KOPT-K1 (cell line): Measurements from ENCODE around the gene ATRX.
"Not testable (repeated sequence)": the region's sequence is repeated elsewhere in the genome, so short reads cannot be mapped to it uniquely, and the experiment has no call there.

Experiments used
- H3K27ac ChIP-seq: fragments of 200-600 bp; sonication (generic); 2 replicates; pipeline ENCODE4 v1.5.1; 2016; ENCODE audit warnings: antibody characterized with exemption, mild to moderate bottlenecking, low read depth, low read length; ENCODE audit not compliant: poor library complexity, severe bottlenecking
- H3K36me3 ChIP-seq: fragments of 200-600 bp; sonication (generic); 2 replicates; pipeline ENCODE4 v1.5.1; 2017; ENCODE audit warnings: antibody characterized with exemption, mild to moderate bottlenecking, low read length, moderate library complexity; ENCODE audit not compliant: insufficient read depth
- H3K9me3 ChIP-seq: fragments of 200-600 bp; sonication (generic); 2 replicates; pipeline ENCODE4 v1.5.1; 2017; ENCODE audit warnings: antibody characterized with exemption, low read length, mild to moderate bottlenecking; ENCODE audit not compliant: insufficient read depth, poor library complexity, severe bottlenecking

The ATRX gene

DNA sequence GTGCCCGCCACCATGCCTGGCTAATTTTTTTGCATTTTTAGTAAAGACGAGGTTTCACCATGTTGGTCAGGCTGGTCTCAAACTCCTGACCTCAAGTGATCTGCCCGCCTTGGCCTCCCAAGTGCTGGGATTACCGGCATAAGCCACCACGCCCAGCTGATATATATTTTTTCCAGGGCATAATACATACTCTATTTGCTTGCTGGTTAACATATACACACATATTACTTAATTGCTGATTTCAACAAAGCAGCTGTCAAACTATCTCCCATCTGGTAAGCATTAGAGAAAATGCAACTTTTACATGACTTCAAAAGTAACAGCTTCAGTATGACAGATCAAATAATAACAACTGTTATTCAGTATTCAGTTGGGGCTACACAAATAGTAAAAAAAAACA is 164.6 kb downstream of the ATRX start:
- H3K27ac ChIP-seq, H3K9me3 ChIP-seq, H3K36me3 ChIP-seq: not testable (repeated sequence)

DNA sequence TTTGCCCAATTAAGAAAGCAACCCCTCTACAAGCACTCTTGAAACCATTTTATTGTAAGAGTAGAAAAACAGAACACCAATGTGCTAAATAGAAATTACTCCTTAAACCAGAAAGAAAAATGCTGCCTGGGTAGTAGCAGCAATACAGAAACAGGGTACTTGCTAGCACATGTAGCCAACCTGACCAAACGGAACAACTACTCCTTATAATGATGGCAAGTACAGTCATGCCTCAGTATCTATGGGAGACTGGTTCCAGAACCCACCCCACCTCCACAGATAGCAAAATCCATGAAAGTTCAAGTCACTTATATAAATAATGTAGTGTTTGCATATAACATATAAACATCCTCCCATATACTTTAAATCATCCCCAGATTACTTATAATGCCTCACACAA is 168.8 kb downstream of the ATRX start:
- Histone ChIP-seq H3K36me3 (peaks cover 30% of the 10 kb centered on the region), H3K9me3 (no peaks in the 10 kb centered on the region), H3K27ac (no peak overlapping the region)

- no peaks in the 10 kb centered on the region for H3K9me3 ChIP-seq
- H3K36me3 ChIP-seq, result peaks cover 13% of the 10 kb centered on the region
- no peak overlapping the region for H3K27ac ChIP-seq
Measured at GRCh38 chrX:77603635-77604336, 182.2 kb downstream of the ATRX start.

GRCh38 chrX:77597511-77597910 is 188.5 kb downstream of the ATRX start:
- H3K27ac ChIP-seq, result no peak overlapping the region
- H3K36me3 ChIP-seq, result peaks cover 27% of the 10 kb centered on the region
- no peaks in the 10 kb centered on the region for H3K9me3 ChIP-seq

- peaks cover 30% of the 10 kb centered on the region for H3K36me3 ChIP-seq
- no peaks in the 10 kb centered on the region for H3K9me3 ChIP-seq
Measured at GRCh38 chrX:77597090-77597489, 188.9 kb downstream of the ATRX start.

GRCh38 chrX:77595848-77596247 is 190.2 kb downstream of the ATRX start:
- no peaks in the 10 kb centered on the region for H3K9me3 ChIP-seq
- H3K36me3 ChIP-seq, result peaks cover 27% of the 10 kb centered on the region
- no peak overlapping the region for H3K27ac ChIP-seq

More at GRCh38 chrX:77597090-77597489, 188.9 kb downstream of the ATRX start:
- no peak overlapping the region for H3K27ac ChIP-seq

DNA sequence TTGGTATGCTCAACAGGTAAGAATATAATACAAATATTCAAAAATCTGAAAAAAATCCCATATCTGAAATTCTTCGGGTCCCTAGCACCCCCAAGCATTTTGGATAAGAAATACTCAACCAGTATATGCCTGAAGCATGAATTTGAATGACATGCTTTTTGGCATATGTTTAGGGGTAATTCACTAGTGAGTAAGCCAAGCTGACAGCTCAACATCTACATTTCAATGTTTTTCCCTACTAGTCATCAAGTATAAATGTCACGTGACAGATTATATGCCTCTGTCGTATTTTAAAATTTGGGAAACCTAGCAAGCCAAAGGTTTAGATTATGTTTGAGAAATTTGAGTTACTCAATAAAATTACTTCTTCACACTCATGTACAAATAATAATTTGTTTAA is 213.7 kb downstream of the ATRX start:
- no peak overlapping the region for H3K27ac ChIP-seq
- no peaks in the 10 kb centered on the region for H3K9me3 ChIP-seq
- H3K36me3 ChIP-seq, result peaks cover 30% of the 10 kb centered on the region

GRCh38 chrX:77565278-77565677 is 220.7 kb downstream of the ATRX start:
- Histone ChIP-seq H3K27ac (no peak overlapping the region), H3K9me3 (peaks cover 12% of the 10 kb centered on the region), H3K36me3 (peaks cover 32% of the 10 kb centered on the region)

GRCh38 chrX:77564823-77565222 is 221.2 kb downstream of the ATRX start:
- Histone ChIP-seq H3K36me3 (peaks cover 32% of the 10 kb centered on the region), H3K27ac (no peak overlapping the region), H3K9me3 (peaks cover 12% of the 10 kb centered on the region)

DNA sequence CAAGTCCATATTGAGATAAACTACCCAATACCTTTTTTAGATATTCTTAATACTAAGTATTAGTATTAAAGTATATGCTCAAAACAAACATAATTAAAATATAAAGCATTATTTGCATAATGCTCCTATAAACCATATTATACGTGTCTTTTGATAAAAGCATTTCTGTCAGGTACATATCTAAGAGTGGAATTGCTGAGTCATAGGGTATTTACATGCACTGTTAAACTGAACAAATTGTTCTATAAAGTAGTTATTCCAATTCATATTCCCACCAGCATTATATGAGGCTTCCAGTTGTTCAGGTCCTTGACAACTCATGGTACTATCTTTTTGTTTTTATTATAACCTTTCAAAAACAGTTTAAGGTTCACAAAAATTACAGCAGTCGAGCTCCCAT is 224.6 kb downstream of the ATRX start:
- Histone ChIP-seq H3K27ac (no peak overlapping the region), H3K36me3 (peaks cover 36% of the 10 kb centered on the region), H3K9me3 (peaks cover 5% of the 10 kb centered on the region)

DNA sequence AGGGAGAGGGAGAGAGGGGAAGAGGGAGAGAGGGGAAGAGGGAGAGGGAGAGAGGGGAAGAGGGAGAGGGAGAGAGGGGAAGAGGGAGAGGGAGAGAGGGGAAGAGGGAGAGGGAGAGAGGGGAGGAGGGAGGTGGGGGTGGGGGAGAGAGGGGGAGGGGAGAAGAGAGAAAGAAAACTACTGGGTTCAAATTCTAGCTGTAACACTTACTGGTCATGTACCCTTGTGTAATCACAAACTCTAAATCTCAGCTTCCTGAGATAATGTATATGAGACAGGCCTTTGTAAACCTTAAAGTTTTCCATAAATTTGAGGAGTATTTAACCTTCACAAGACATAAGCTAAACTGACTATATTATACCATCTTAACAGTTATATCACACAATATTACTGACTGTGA is 229.7 kb downstream of the ATRX start:
- H3K36me3 ChIP-seq, result peaks cover 21% of the 10 kb centered on the region
- H3K27ac ChIP-seq, result no peak overlapping the region
- no peaks in the 10 kb centered on the region for H3K9me3 ChIP-seq

GRCh38 chrX:77548751-77549150 is 237.3 kb downstream of the ATRX start:
- no peak overlapping the region for H3K27ac ChIP-seq
- H3K9me3 ChIP-seq, result no peaks in the 10 kb centered on the region

DNA sequence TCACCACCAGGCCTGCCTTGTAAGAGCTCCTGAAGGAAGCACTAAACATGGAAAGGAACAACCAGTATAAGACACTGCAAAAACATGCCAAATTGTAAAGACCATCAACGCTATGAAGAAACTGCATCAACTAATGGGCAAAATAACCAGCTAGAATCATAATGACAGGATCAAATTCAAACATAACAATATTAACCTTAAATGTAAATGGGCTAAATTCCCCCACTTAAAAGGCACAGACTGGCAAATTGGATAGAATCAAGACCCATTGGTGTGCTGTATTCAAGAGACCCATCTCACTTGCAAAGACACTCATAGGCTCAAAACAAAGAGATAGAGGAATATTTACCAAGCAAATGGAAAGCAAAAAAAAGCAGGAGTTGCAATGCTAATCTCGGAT is 246.2 kb downstream of the ATRX start:
- H3K9me3 ChIP-seq, result peaks cover 18% of the 10 kb centered on the region
- not testable (repeated sequence) for H3K36me3 ChIP-seq, H3K27ac ChIP-seq

More at GRCh38 chrX:77548751-77549150, 237.3 kb downstream of the ATRX start:
- H3K36me3 ChIP-seq, result peaks cover 11% of the 10 kb centered on the region

GRCh38 chrX:77531261-77531660 is 254.8 kb downstream of the ATRX start:
- H3K27ac ChIP-seq, H3K36me3 ChIP-seq: not testable (repeated sequence)
- H3K9me3 ChIP-seq, result peaks cover 12% of the 10 kb centered on the region

GRCh38 chrX:77528034-77528433 is 258.0 kb downstream of the ATRX start:
- H3K9me3 ChIP-seq, result peaks cover 12% of the 10 kb centered on the region
- H3K27ac ChIP-seq, result no peak overlapping the region
- H3K36me3 ChIP-seq, result no peaks in the 10 kb centered on the region

DNA sequence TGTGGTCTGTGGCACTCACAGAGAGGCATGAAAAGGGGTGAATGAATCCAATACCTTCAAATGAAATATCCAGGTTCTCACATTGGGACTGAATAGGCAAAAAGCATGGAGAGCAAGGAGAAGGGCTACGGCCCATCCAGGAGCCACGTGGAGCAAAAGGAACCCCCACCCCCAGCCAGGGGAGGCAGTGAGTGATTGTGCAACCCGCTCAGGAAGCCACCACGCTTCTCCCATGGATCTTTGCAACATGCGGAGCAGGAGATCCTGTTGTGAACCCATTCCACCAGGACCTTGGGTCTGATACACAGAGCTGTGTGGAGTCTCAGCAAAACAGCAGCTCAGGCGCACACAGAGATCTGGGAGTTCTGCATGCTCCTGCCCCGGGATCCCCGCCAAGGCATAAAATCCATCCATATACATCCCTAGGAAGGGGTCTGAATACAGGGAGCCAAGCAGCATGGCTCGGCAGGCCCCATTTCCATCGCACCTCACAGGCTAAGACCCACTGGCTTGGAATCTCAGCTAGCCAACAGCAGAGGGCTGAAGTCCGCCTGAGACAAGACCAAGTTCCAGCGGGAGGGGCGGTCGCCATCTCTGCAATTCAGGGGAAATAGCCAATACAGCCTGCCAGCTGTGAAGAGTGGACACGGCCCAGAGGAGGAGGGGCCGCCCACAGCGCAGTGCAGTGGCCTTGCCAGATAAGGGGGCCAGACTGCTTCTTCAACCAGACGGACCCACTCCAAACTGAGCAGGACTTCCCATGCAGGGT is 258.6 kb downstream of the ATRX start:
- no peak overlapping the region for H3K27ac ChIP-seq
- H3K9me3 ChIP-seq, result peaks cover 12% of the 10 kb centered on the region
- H3K36me3 ChIP-seq, result peaks cover 3% of the 10 kb centered on the region; the same call in 1 of the 2 replicates
